Stimulated activated CD4-positive, alpha-beta T cell treated with anti-CD3 and anti-CD28 coated beads, Interleukin-1b, Interleukin-23, amount 100 ng/mL, for 48 hours (primary cell): ENCODE measurements around the gene TDP2.
"Not testable (repeated sequence)": the region's sequence is repeated elsewhere in the genome, so short reads cannot be mapped to it uniquely, and the experiment has no call there.

ENCODE experiments used
- DNase-seq: peaks from one replicate; pipeline ENCODE4 v3.0.0-alpha.2; 2020

Gene TDP2

DNA sequence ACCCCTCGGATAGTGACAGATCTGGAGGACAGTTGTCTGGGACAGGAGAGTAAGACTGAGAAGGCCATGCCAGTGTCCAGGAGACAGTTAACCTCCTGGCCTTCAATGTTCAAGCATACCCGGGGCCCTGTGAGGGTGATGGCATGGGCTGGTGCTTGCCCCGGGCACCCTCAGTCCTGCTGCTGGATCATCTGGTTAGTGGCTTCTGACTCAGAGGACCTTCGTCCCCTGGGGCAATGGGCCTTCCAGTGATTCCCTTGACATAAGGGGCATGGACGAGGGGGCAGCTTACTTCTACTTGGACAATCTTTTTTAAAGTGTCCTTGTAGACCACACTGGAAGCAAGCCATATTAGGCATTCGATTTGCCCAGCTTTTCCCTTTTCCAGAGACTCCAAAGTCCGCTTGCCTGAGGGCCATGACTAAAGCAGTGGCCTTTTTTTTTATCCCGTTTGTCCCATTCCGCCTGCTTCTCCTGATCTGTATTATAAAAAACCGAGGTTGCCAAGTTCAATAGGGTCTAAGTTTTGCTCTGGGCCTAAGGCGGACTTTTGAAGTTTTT is 12.2 kb upstream of the TDP2 start:
- DNase-seq: not testable (repeated sequence)

GRCh38 chr6:24673625-24674024 is 6.9 kb upstream of the TDP2 start:
- DNase-seq: no peak

- no peak for DNase-seq
Observed at GRCh38 chr6:24672620-24673182, 6.0 kb upstream of the TDP2 start.

- not testable (repeated sequence) for DNase-seq
Observed at GRCh38 chr6:24671077-24671476, 4.4 kb upstream of the TDP2 start.

DNA sequence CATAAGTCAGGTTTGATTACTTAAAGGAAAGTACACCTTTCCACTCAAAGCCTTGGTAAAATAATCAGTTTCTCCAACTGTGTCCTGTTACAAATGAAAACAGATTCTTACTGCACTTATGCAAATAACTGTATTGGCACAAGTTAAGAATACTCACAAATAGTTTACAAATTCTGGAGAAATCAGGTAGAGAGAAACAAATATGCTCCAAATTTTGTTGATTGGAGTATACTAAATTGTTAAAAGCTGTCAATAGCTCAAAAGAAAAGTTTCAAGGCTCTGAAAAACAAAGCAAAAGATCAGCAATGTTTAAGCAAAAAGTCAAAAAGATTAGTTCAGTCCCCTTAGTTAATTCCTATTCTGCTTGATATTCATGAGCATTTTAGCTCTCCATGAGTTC is 3.8 kb upstream of the TDP2 start:
- DNase-seq: not testable (repeated sequence)

DNA sequence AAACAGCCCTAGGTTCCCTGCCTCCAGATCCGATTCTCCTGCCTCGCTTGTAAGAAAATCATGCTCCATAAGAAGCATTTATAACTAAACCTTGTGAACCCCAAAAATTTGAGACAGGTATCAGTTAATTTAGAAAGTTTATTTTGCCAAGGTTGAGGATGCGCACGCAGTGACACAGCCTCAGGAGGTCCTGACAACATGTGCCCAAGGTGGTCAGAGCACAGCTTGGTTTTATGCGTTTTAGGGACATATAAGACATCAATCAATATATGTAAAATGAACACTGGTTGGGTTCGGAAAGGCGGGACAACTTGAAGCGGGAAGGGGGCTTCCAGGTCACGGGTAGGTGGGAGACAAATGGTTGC is 2.3 kb upstream of the TDP2 start:
- DNase-seq: no peak

DNA sequence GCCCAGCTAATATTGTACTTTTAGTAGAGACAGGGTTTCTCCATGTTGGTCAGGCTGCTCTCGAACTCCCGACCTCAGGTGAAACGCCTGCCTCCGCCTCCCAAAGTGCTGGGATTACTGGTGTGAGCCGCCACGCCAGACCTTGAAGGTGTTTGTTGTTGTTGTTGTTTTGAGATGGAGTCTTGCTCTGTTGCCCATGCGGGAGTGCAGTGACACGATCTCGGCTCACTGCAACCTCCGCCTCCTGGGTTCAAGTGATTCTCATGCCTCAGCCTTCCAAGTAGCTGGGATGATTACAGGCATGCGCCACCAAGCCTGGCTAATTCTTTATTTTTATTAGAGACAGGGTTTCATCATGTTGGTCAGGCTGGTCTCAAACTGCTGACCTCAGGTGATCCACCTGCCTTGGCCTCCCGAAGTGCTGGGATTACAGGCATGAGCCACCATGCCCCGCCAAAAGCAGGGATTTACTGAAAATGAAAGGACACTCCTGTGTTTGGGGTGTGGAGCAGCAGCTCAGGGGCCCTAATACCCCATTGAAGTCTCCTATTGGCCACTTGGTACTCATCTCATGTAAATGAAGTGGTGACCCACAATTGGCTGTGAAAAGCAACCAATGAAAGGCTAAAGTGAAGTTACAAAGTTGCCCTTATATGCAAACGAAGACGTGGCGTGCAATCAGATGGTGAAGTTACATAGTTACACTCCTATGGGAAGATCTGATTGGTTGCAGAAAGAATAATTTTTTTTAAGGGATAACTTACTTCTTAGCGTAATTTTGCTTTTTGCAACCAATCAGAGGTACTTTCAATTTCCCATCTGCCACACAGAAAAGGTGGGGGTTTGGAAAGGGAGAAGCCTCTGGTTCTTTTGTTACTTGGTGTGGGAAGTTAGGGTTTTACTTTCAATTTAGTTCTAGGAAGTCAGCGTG is 1.6 kb upstream of the TDP2 start:
- DNase-seq: not testable (repeated sequence)

- no peak for DNase-seq
Observed at GRCh38 chr6:24667378-24667803, 692 bp upstream of the TDP2 start.

DNA sequence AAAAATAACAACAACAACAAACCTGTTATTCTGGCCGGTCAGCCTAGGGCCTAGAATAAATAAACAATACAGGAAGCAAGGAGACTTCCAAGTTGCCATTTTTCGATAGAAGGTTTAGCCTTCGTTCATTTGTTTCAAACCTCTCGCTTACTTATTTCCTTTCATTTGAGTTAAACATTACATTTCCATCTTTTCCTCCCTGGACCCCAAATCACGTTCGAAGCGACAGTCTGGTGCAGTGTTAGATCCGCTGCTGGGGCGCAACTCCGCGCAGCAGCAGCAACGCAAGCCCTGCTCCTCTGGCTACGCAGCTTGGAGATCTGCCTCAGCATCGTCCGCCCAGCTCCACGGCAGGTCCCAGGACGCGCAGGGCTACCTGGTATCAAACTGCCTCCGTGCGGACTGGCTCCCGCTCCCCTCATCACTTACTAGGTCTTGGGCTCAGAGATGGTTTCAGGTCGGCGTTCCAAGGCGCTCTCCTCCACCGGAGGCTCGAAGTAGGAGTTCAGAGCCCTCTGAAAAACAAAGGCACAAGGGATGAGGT is 530 bp downstream of the TDP2 start:
- peak; percentile 41 for DNase-seq

- DNase-seq: no peak
Observed at GRCh38 chr6:24664046-24664987, 2.4 kb downstream of the TDP2 start.

- DNase-seq: no peak
Observed at GRCh38 chr6:24663189-24663588, 3.5 kb downstream of the TDP2 start.

DNA sequence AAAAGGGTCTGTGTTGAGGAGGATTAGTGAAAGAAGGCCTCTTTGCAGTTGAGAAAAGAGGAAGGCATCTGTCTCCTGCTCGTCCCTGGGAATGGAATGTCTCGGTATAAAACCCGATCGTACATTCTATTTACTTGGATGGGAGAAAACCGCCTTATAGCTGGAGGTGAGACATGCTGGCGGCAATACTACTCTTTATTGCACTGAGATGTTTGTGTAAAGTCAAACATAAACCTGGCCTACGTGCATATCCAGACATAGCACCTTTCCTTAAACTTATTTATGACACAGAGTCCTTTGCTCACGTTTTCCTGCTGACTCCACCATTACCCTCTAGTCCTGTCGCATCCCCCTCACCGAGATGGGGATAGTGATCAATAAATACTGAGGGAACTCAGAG is 4.5 kb downstream of the TDP2 start:
- no peak for DNase-seq

GRCh38 chr6:24661759-24662158 is 4.9 kb downstream of the TDP2 start:
- DNase-seq: not testable (repeated sequence)

DNA sequence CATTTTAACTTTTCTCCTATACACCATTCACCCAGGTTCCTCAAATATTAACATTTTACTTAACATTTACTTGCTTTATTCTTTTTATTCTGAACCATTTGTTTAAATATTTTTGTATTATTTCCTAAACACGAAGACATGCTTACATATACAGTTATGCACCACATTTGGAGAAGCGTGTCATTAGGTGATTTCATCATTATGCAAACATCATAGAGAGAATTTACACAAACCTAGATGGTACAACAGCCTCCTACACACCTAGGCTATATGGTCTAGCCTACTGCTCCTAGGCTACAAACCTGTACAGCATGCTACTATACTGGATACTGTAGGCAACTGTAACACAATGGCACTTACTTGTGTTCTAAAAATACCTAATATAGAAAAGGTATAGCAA is 6.6 kb downstream of the TDP2 start:
- DNase-seq: no peak

DNA sequence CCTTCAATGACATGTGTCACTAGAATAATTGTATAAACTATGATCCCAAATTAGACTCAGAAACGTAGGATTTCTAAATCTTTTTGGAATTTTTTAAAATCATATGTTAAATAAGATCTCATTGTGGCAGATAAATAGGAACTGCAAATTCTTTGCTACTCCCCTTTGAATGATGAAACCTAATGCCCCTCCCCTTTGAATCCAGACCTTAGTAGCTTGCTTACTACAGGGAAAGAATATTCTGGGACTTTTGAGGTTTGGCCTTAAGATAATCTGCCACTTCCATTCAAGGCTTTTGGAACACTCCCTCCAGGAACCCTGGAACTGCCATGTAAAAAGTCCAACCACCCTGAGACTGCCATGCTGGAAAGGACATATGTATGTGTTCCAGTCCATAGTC is 7.1 kb downstream of the TDP2 start:
- no peak for DNase-seq

DNA sequence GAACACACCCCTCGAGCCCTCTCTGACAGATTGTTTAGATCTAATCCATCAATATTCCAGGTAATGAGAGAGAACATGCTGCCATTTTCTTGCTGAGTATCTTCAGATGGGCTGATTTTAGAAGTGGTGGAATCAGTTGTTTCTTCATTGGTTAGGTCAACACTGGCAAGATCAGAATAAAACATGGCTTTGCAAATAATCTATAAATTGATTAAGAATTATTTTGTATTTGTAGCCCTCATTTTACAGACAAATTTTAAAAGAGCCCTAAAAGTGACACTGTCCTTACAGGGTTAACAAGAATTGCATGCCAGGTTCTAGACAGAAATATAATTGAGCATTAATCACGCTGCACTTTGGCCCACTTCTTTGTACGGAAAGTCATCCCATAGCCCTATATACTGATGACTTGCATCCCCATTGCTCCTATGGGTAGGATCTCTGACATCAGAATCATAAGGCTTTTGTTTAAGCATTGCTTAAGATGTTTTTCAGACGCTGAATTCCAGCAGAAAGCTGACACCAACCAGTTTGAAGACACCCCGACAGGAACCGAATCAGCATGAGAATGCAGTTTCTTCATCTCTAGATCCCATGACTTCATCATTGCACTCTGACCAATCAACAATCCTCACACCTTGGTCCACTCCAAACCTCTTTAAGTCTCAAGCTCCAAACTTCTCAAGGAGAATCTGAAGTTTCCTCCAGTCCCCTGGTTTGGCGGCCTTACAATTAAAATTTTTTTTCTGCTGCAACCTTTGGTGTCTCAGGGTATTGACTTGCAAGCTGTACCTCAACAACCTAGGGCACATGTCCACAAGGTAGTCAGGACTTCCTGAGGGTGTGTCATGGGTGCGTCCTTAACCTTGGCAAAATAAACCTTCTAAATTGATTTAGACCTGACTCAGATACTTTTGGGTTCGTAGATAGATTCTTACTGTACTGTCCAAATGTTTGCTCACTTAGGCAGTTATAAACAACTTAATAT is 7.8 kb downstream of the TDP2 start:
- DNase-seq: no peak

- no peak for DNase-seq
Observed at GRCh38 chr6:24655215-24655614, 11.5 kb downstream of the TDP2 start.

- DNase-seq: no peak
Observed at GRCh38 chr6:24650365-24650764, 16.3 kb downstream of the TDP2 start.

DNA sequence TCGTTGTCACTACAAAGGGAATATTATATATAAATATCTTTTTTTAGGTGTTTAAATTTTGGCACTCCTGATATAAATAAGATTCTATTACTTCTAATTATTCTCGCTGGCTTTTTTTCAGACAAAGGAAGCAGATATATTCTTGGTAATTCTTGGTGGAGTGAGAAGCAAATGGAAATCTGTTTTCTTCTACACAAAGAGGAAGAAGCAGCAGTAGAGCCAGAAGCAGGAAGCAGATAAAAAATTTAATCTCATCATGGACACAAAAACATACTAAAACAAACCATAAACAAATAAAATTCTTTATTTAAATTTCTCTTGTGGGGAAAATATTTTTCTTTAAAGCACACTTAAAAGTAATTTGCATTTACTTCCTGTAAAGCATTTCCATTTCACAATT is 17.0 kb downstream of the TDP2 start:
- DNase-seq: no peak

DNA sequence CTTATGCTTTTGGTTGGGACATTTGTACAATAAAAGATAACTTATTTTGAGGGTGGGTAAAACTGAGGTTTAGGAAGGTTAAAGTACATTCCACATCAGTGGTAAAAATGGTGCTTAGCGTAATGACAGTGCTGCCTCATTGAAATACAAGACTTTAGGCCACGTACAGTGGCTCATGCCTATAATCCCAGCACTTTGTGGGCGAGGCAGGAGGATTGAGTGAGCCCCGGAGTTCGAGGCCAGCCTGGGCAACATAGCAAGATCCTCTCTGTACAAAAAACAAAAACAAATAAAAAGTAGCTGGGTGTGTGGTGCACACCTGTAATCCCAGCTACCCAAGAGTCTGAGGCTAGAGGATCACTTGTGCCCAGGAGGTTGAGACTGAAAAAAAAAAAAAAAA is 18.4 kb downstream of the TDP2 start:
- no peak for DNase-seq

DNA sequence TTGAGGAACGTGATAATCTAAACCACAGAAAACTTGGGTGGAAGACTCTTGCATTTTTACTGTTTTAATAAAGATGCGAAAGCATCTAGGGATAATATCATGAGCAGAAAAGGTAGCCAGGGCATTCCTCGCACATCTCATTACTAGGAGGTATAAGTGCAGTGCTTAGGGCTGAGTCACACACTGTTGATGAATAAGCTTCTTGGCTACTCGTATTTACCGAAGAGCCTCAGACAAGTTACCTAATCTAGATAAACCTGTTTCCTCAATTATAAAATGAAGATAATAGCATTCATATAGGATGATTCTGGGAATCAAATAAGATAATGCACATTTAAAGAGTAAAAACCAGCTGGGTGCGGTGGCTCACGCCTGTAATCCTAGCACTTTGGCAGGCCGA is 19.9 kb downstream of the TDP2 start:
- DNase-seq: no peak

- no peak for DNase-seq
Observed at GRCh38 chr6:24644377-24644776, 22.3 kb downstream of the TDP2 start.
